Natural killer cell (primary cell): ENCODE measurements around the gene CAPN5. TPM values are rescaled to one million over a fixed set of nuclear protein-coding genes. Genes with fewer than 3 reads are reported as not detected.

Experiments
- ATAC-seq, 3 donors: fragments of 150-1000 bp in 2 of 3; fragments of 200-7000 bp in 1 of 3; cut with Tn5 transposase; 1 replicate in 1 of 3; 2 replicates in 2 of 3; pipeline ENCODE4 v1.10.0; 2021; ENCODE audit warnings: mild to moderate bottlenecking in 2 of 3, moderate library complexity in 2 of 3
- DNase-seq, 2 donors: peaks; one replicate each; pipeline versions ENCODE4 v3.0.0 to v3.0.0-alpha.2; 2013 to 2021; ENCODE audit warnings: mixed read lengths in 1 of 2
- H3K27ac ChIP-seq: one replicate; pipeline ENCODE4 v1.5.1; 2013; ENCODE audit warnings: mild to moderate bottlenecking, low read length
- H3K27me3 ChIP-seq: one replicate; pipeline ENCODE4 v1.6.1; 2013; ENCODE audit warnings: low read length; ENCODE audit not compliant: control insufficient read depth, insufficient read depth
- H3K36me3 ChIP-seq: one replicate; pipeline ENCODE4 v1.6.1; 2013; ENCODE audit warnings: low read length; ENCODE audit not compliant: control insufficient read depth, insufficient read depth
- H3K4me1 ChIP-seq: one replicate; pipeline ENCODE4 v1.6.1; 2013; ENCODE audit warnings: low read length; ENCODE audit not compliant: control insufficient read depth, insufficient read depth
- H3K4me3 ChIP-seq: one replicate; pipeline ENCODE4 v1.5.1; 2013; ENCODE audit warnings: low read length
- H3K9me3 ChIP-seq: one replicate; pipeline ENCODE4 v1.6.1; 2013; ENCODE audit warnings: low read length; ENCODE audit not compliant: control insufficient read depth, insufficient read depth
- H3K27ac Mint-ChIP-seq, 2 donors: one replicate each; pipeline ENCODE4 v1.8.0; 2022; ENCODE audit warnings: mild to moderate bottlenecking in 2 of 2, mixed read lengths in 2 of 2, moderate library complexity in 1 of 2
- H3K27me3 Mint-ChIP-seq, 2 donors: one replicate each; pipeline ENCODE4 v1.8.0; 2022; ENCODE audit warnings: low read depth in 2 of 2, mixed read lengths in 2 of 2
- H3K36me3 Mint-ChIP-seq: one replicate; pipeline ENCODE4 v1.8.0; 2022; ENCODE audit warnings: mixed read lengths
- H3K4me1 Mint-ChIP-seq, 2 donors: one replicate each; pipeline ENCODE4 v1.8.0; 2022; ENCODE audit warnings: mixed read lengths in 2 of 2
- H3K4me3 Mint-ChIP-seq: one replicate; pipeline ENCODE4 v1.8.0; 2022; ENCODE audit warnings: mild to moderate bottlenecking, moderate library complexity, mixed read lengths
- H3K9me3 Mint-ChIP-seq, 2 donors: one replicate each; pipeline ENCODE4 v1.8.0; 2022; ENCODE audit warnings: mixed read lengths in 2 of 2
- WGBS: methylation state at CpG from one replicate; pipeline ENCODE4 v1.1.7; 2013; ENCODE audit warnings: missing lambda C conversion rate; ENCODE audit not compliant: insufficient coverage; 5-methylcytosine and 5-hydroxymethylcytosine counted together
- intact Hi-C: fragments of 100-400 bp; cut with micrococcal nuclease; formaldehyde crosslinking; loops from one replicate; pipeline ENCODE4 v1.14.2; 2022
- total RNA-seq, 4 donors: library from RNA; stranded (reverse); fragments of 120-200 nt in 1 of 4; gene quantifications; one replicate each; pipeline versions ENCODE4 v1.2.3 to v1.2.4, GENCODE V29; 2013 to 2022
- TF ChIP-seq, protein P1 (sequence below): fragments of 200-600 bp; IDR thresholded peaks from one replicate; pipeline ENCODE4 v1.8.0; 2022; ENCODE audit warnings: antibody characterized with exemption

The CAPN5 gene
- total RNA-seq, 3 donors from 2014 or later (not counting 1 experiment from before 2014, with no cell fraction given) = 32.3 to 34.5 (median 34.3) TPM

DNA sequence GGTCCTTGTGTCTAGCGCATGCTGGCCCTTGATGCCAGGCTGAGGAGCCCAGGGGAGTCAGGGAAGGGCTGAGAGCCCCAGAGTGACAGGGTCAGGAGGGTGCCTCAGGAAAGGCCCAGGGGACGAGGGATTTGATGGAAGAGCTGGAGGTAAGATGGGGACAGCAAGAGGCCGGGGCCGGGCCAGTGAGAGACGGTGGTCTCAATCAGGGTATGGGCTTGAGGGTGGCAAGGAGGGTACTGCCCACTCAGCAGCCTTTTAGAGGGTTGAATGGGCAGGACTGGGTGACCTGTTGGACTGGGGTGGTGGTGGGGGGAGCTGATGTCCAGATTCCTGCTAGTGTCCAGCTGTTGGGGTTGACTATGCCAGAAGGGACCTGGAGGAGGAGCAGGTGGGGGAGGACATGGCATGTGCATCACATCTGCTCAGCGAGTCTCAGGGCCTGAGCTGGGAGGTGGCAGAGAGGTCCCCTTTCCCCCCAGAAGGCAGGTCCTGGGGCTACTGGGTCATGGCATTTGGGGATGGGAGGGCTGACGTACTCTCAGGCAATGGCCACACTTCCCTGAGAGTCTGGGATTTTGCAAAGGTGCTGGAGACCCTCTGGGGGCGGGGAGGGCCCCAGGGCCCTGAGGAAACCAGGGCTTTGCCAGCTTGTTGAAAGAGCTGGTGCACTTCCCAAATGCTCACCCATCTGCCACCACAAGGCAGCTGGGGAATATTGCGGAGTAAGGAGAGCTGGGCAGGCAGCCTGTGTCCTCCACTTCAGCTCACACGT is 79.7 kb downstream of the CAPN5 start:
- Mint-ChIP-seq H3K36me3 (no peaks in the 10 kb centered on the region), H3K4me3 (no peak overlapping the region), H3K27me3 (peaks cover 30 to 33% of the 10 kb centered on the region in 2 donors), H3K27ac (no peak overlapping the region), H3K4me1 (peaks cover 30 to 49% of the 10 kb centered on the region in 2 donors), H3K9me3 (no peaks in the 10 kb centered on the region)
- Histone ChIP-seq H3K27ac (no peak overlapping the region), H3K27me3 (no peaks in the 10 kb centered on the region), H3K4me3 (no peak overlapping the region), H3K36me3 (no peaks in the 10 kb centered on the region), H3K4me1 (peaks cover 36% of the 10 kb centered on the region), H3K9me3 (no peaks in the 10 kb centered on the region)
- ATAC-seq (no peak), DNase-seq (no peak)
- 89% methylated on average over 10 of the region's 10 CpGs for WGBS
- intact Hi-C loops = no loop called here
- TF ChIP-seq, protein P1, sequence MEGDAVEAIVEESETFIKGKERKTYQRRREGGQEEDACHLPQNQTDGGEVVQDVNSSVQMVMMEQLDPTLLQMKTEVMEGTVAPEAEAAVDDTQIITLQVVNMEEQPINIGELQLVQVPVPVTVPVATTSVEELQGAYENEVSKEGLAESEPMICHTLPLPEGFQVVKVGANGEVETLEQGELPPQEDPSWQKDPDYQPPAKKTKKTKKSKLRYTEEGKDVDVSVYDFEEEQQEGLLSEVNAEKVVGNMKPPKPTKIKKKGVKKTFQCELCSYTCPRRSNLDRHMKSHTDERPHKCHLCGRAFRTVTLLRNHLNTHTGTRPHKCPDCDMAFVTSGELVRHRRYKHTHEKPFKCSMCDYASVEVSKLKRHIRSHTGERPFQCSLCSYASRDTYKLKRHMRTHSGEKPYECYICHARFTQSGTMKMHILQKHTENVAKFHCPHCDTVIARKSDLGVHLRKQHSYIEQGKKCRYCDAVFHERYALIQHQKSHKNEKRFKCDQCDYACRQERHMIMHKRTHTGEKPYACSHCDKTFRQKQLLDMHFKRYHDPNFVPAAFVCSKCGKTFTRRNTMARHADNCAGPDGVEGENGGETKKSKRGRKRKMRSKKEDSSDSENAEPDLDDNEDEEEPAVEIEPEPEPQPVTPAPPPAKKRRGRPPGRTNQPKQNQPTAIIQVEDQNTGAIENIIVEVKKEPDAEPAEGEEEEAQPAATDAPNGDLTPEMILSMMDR = no peak

DNA sequence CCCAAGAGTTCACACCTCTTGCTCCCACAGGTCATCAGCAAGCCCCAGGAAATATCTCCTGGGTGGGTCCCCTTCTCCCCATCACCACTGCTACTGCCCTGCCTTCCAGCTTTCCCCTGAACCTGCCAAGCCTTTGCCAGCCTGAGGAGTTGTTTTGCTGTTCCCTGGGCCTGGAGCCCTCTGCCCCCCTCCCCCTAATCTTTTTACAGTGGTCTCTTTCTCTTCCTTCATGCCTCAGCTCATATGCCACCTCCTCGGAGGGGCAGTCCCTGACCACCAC is 80.2 kb downstream of the CAPN5 start:
- TF ChIP-seq, protein P1 = no peak
- 70% methylated on average over 1 of the region's 1 CpG for WGBS

DNA sequence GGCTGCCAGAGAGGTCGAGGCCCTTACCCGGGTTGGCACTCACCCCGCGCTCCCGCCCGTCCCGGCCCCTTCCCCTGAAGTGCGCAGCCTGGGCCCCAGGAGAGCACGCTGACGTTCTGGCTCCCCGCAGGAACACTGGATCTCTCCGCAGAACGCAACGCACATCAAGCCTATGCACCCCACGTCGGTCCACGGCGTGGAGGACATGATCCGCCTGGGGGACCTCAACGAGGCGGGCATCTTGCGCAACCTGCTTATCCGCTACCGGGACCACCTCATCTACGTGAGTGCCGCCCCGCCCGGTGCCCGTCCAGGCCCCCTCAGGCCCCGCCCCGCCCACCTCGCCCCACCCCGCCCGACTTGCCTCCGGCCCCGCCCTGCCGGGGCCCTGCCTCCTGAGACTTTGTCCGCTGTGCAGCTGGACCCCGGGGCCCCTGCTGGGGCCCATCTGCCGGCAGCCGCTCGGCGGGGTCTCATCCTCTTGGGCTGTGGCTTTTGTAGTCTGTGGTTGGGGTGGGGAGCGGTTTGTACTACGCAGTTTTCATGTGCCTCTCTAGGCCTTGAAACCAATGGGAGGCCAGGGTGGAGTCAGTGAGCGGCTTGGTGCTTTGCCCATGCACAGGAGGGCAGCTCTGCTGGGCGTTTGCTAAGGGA is 81.0 kb downstream of the CAPN5 start:
- H3K9me3 ChIP-seq = no peaks in the 10 kb centered on the region
- Mint-ChIP-seq H3K4me3 (peak overlapping the region; percentile 75), H3K27me3 (peaks cover 24 to 27% of the 10 kb centered on the region in 2 donors), H3K36me3 (no peaks in the 10 kb centered on the region), H3K27ac (peak overlapping the region in 1 of 2 donors; percentile 29), H3K4me1 (peaks cover 28 to 49% of the 10 kb centered on the region in 2 donors), H3K9me3 (no peaks in the 10 kb centered on the region)
- intact Hi-C loops = no loop called here
- peaks cover 36% of the 10 kb centered on the region for H3K4me1 ChIP-seq
- H3K36me3 ChIP-seq = no peaks in the 10 kb centered on the region
- H3K4me3 ChIP-seq = no peak overlapping the region
- DNase-seq (peak in 1 of 2 donors; percentile 59), ATAC-seq (peak; percentile 40 to 71 (median 60))
- TF ChIP-seq, protein P1 = no peak
- H3K27me3 ChIP-seq = no peaks in the 10 kb centered on the region
- H3K27ac ChIP-seq = no peak overlapping the region
- WGBS = 21% methylated on average over 47 of the region's 47 CpGs

More for the DNA sequence above, 80.2 kb downstream of the CAPN5 start:
- DNase-seq = no peak
- Histone ChIP-seq H3K27ac (no peak overlapping the region), H3K9me3 (no peaks in the 10 kb centered on the region), H3K4me1 (peaks cover 36% of the 10 kb centered on the region), H3K36me3 (no peaks in the 10 kb centered on the region), H3K27me3 (no peaks in the 10 kb centered on the region), H3K4me3 (no peak overlapping the region)
- ATAC-seq = no peak
- no peaks in the 10 kb centered on the region for H3K9me3 Mint-ChIP-seq
- intact Hi-C loops = no loop called here
- no peak overlapping the region for H3K27ac Mint-ChIP-seq
- H3K4me3 Mint-ChIP-seq = no peak overlapping the region
- H3K36me3 Mint-ChIP-seq = no peaks in the 10 kb centered on the region
- H3K4me1 Mint-ChIP-seq = peaks cover 28 to 49% of the 10 kb centered on the region in 2 donors
- H3K27me3 Mint-ChIP-seq = peaks cover 25 to 28% of the 10 kb centered on the region in 2 donors
